Suprapubic skin (tissue), 4 donors: ENCODE measurements around the gene GTPBP10. TPM values are rescaled to one million over a fixed set of nuclear protein-coding genes. Genes with fewer than 3 reads are reported as not detected.

Source experiments
- DNase-seq, 2 donors: peaks; one replicate each; pipeline ENCODE4 v3.0.0-alpha.2; 2019; ENCODE audit warnings: low spot score in 2 of 2
- H3K27ac ChIP-seq: fragments of 200-600 bp; sonication (generic); one replicate; pipeline ENCODE4 v1.5.1; 2019
- H3K27me3 ChIP-seq: fragments of 200-600 bp; sonication (generic); one replicate; pipeline ENCODE4 v1.5.1; 2019
- H3K36me3 ChIP-seq: fragments of 200-600 bp; sonication (generic); one replicate; pipeline ENCODE4 v1.5.1; 2019
- H3K4me1 ChIP-seq: fragments of 200-600 bp; sonication (generic); one replicate; pipeline ENCODE4 v1.5.1; 2019
- H3K4me3 ChIP-seq: fragments of 200-600 bp; sonication (generic); one replicate; pipeline ENCODE4 v1.5.1; 2019; ENCODE audit warnings: mild to moderate bottlenecking
- H3K9me3 ChIP-seq: fragments of 200-600 bp; sonication (generic); one replicate; pipeline ENCODE4 v1.5.1; 2019
- CTCF ChIP-seq, 2 donors: fragments of 200-600 bp in 1 of 2; fragments of 450-650 bp in 1 of 2; sonication (generic) in 1 of 2; IDR thresholded peaks; one replicate each; pipeline ENCODE4 v1.5.1; 2016 to 2019; ENCODE audit warnings: antibody characterized with exemption in 2 of 2, mild to moderate bottlenecking in 1 of 2, moderate library complexity in 1 of 2
- EP300 ChIP-seq: sonication (generic); formaldehyde crosslinking; IDR thresholded peaks from one replicate; pipeline ENCODE4 v1.6.1; 2017; ENCODE audit warnings: antibody characterized with exemption
- POLR2A ChIP-seq, 2 donors: fragments of 450-650 bp; IDR thresholded peaks; one replicate each; pipeline ENCODE4 v1.6.1; 2017; ENCODE audit warnings: antibody characterized with exemption in 2 of 2, mild to moderate bottlenecking in 2 of 2, moderate library complexity in 2 of 2
- POLR2AphosphoS5 ChIP-seq, 3 donors: sonication (generic); formaldehyde crosslinking; IDR thresholded peaks; one replicate each; pipeline ENCODE4 v1.6.1; 2017; ENCODE audit warnings: antibody characterized with exemption in 3 of 3
- WGBS: methylation state at CpG from one replicate; pipeline ENCODE4 v1.1.5; 2018; 5-methylcytosine and 5-hydroxymethylcytosine counted together
- total RNA-seq, 4 donors: library from RNA; depleted of rRNA; stranded (reverse); fragments of >200 nt; gene quantifications; one replicate each; pipeline ENCODE4 v1.1.0, GENCODE V29; 2016

The GTPBP10 gene
- total RNA-seq, 4 donors from 2014 or later: 10.5 to 35.6 (median 13.7) TPM

- WGBS: 53% methylated on average over 6 of the region's 6 CpGs
- no peak for DNase-seq
- no peak for TF ChIP-seq POLR2AphosphoS5 (IDR thresholded peaks at IDR 0.05)
- no peak for TF ChIP-seq CTCF (IDR thresholded peaks at IDR 0.05)
- TF ChIP-seq EP300: no peak
- no peak for TF ChIP-seq POLR2A (IDR thresholded peaks at IDR 0.05)
Observed at GRCh38 chr7:90421651-90422050, 75.1 kb downstream of the GTPBP10 start.

GRCh38 chr7:90424720-90425119 is 78.2 kb downstream of the GTPBP10 start:
- 84% methylated on average over 3 of the region's 3 CpGs for WGBS

More at GRCh38 chr7:90421651-90422050, 75.1 kb downstream of the GTPBP10 start:
- H3K4me1 ChIP-seq: no peaks in the 10 kb centered on the region
- no peak overlapping the region for H3K4me3 ChIP-seq
- H3K36me3 ChIP-seq: no peaks in the 10 kb centered on the region
- no peaks in the 10 kb centered on the region for H3K27me3 ChIP-seq
- H3K9me3 ChIP-seq: no peaks in the 10 kb centered on the region
- no peak overlapping the region for H3K27ac ChIP-seq

DNA sequence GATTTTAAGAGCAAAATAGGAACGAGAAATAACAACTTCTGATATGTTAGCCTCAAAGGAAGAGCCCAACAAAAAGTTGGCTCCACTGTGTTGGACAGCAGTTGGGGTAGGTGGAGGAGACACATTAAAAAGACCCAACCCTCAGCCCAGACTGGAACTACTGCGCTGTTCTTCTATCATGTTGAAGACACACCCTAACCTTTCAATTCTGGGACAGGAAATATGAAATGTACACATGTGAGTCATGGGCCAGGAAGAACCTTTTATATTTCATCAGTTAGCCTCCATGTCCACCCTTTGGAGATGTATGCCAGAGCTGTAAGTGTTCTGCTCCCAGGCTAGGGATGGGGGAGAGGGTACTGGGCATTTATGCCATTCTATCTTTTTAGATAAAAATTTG is 78.9 kb downstream of the GTPBP10 start:
- Histone ChIP-seq H3K27me3 (no peaks in the 10 kb centered on the region), H3K27ac (no peak overlapping the region), H3K36me3 (no peaks in the 10 kb centered on the region), H3K4me1 (no peaks in the 10 kb centered on the region), H3K9me3 (no peaks in the 10 kb centered on the region), H3K4me3 (no peak overlapping the region)
- no peak for TF ChIP-seq POLR2A (IDR thresholded peaks at IDR 0.05)
- no peak for TF ChIP-seq POLR2AphosphoS5 (IDR thresholded peaks at IDR 0.05)
- no peak for TF ChIP-seq CTCF (IDR thresholded peaks at IDR 0.05)
- no peak for TF ChIP-seq EP300
- WGBS: 0% methylated on average over 2 of the region's 2 CpGs
- no peak for DNase-seq

More at GRCh38 chr7:90424720-90425119, 78.2 kb downstream of the GTPBP10 start:
- Histone ChIP-seq H3K27ac (no peak overlapping the region), H3K27me3 (no peaks in the 10 kb centered on the region), H3K9me3 (no peaks in the 10 kb centered on the region), H3K4me1 (no peaks in the 10 kb centered on the region), H3K36me3 (no peaks in the 10 kb centered on the region), H3K4me3 (no peak overlapping the region)
- TF ChIP-seq CTCF (IDR thresholded peaks at IDR 0.05) (no peak), EP300 (no peak), POLR2AphosphoS5 (IDR thresholded peaks at IDR 0.05) (no peak), POLR2A (IDR thresholded peaks at IDR 0.05) (no peak)
- DNase-seq: no peak

GRCh38 chr7:90430614-90431460 is 84.3 kb downstream of the GTPBP10 start:
- no peak overlapping the region for H3K27ac ChIP-seq

More at GRCh38 chr7:90430614-90431460, 84.3 kb downstream of the GTPBP10 start:
- Histone ChIP-seq H3K4me3 (no peak overlapping the region), H3K27me3 (no peaks in the 10 kb centered on the region), H3K36me3 (no peaks in the 10 kb centered on the region), H3K9me3 (no peaks in the 10 kb centered on the region), H3K4me1 (no peaks in the 10 kb centered on the region)
- no peak for DNase-seq
- WGBS: 74% methylated on average over 6 of the region's 6 CpGs
- TF ChIP-seq EP300: no peak
- no peak for TF ChIP-seq POLR2A (IDR thresholded peaks at IDR 0.05)
- no peak for TF ChIP-seq POLR2AphosphoS5 (IDR thresholded peaks at IDR 0.05)
- no peak for TF ChIP-seq CTCF (IDR thresholded peaks at IDR 0.05)
